Uterus (tissue), 2 donors: ENCODE data around the gene YTHDF1.

ENCODE experiments used
- POLR2A ChIP-seq, 2 donors: fragments of 450-650 bp; IDR thresholded peaks; one replicate each; pipeline ENCODE4 v1.6.1; 2016; ENCODE audit warnings: antibody characterized with exemption in 2 of 2, mild to moderate bottlenecking in 1 of 2, moderate library complexity in 1 of 2
- TF ChIP-seq, protein P1 (sequence below), 4 experiments: fragments of 200-600 bp in 2 of 4; fragments of 450-650 bp in 2 of 4; sonication (generic) in 2 of 4; IDR thresholded peaks; one replicate each; pipeline ENCODE4 v1.5.1; 2016 to 2019; ENCODE audit warnings: antibody characterized with exemption in 4 of 4, mild to moderate bottlenecking in 2 of 4, moderate library complexity in 1 of 4

- TF ChIP-seq, protein P1, sequence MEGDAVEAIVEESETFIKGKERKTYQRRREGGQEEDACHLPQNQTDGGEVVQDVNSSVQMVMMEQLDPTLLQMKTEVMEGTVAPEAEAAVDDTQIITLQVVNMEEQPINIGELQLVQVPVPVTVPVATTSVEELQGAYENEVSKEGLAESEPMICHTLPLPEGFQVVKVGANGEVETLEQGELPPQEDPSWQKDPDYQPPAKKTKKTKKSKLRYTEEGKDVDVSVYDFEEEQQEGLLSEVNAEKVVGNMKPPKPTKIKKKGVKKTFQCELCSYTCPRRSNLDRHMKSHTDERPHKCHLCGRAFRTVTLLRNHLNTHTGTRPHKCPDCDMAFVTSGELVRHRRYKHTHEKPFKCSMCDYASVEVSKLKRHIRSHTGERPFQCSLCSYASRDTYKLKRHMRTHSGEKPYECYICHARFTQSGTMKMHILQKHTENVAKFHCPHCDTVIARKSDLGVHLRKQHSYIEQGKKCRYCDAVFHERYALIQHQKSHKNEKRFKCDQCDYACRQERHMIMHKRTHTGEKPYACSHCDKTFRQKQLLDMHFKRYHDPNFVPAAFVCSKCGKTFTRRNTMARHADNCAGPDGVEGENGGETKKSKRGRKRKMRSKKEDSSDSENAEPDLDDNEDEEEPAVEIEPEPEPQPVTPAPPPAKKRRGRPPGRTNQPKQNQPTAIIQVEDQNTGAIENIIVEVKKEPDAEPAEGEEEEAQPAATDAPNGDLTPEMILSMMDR (IDR thresholded peaks at IDR 0.05) = no peak
- TF ChIP-seq POLR2A (IDR thresholded peaks at IDR 0.05) = no peak
Measured at GRCh38 chr20:63216849-63217471, 1.0 kb upstream of the YTHDF1 start.
